Measurements from ENCODE around the gene OGDHL.

GRCh38 chr10:49768731-49769130 is 6.6 kb upstream of the OGDHL start:
- TF ChIP-seq, protein P1, sequence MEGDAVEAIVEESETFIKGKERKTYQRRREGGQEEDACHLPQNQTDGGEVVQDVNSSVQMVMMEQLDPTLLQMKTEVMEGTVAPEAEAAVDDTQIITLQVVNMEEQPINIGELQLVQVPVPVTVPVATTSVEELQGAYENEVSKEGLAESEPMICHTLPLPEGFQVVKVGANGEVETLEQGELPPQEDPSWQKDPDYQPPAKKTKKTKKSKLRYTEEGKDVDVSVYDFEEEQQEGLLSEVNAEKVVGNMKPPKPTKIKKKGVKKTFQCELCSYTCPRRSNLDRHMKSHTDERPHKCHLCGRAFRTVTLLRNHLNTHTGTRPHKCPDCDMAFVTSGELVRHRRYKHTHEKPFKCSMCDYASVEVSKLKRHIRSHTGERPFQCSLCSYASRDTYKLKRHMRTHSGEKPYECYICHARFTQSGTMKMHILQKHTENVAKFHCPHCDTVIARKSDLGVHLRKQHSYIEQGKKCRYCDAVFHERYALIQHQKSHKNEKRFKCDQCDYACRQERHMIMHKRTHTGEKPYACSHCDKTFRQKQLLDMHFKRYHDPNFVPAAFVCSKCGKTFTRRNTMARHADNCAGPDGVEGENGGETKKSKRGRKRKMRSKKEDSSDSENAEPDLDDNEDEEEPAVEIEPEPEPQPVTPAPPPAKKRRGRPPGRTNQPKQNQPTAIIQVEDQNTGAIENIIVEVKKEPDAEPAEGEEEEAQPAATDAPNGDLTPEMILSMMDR (conservative IDR thresholded peaks at IDR 0.05; ENCODE audit: low read depth, low read length) = no peak
- TF ChIP-seq EZH2 (IDR thresholded peaks at IDR 0.05; ENCODE audit: low read length, unreplicated experiment) (no peak), EZH2phosphoT487 (IDR thresholded peaks at IDR 0.05; ENCODE audit: borderline replicate concordance, low read length) (no peak)
